ENCODE results near the gene LZTR1. TPM values are rescaled to one million over a fixed set of nuclear protein-coding genes. Genes with fewer than 3 reads are reported as not detected.
A peak's percentile ranks its signal among the peaks of the same experiment; 100 is the strongest.

Gene LZTR1
- total RNA-seq, 1 donor from 2014 or later, result 56.7 TPM

- TF ChIP-seq CTCF (IDR thresholded peaks at IDR 0.05), result no peak
- Histone ChIP-seq H3K27me3 (no peaks in the 10 kb centered on the region), H3K9me3 (no peaks in the 10 kb centered on the region), H3K4me3 (no peak overlapping the region), H3K36me3 (peaks cover 22% of the 10 kb centered on the region), H3K27ac (peak overlapping the region; percentile 49), H3K4me1 (peaks cover 30% of the 10 kb centered on the region)
- intact Hi-C loops (cut with DNase I), result no loop called here
- ATAC-seq (peak; percentile 91), DNase-seq (no peak)
Measured at GRCh38 chr22:20946080-20946986, 35.8 kb upstream of the LZTR1 start.

GRCh38 chr22:20946991-20947390, 35.1 kb upstream of the LZTR1 start:
- ATAC-seq, result no peak
- H3K36me3 ChIP-seq, result peaks cover 28% of the 10 kb centered on the region
- peaks cover 30% of the 10 kb centered on the region for H3K4me1 ChIP-seq
- no peaks in the 10 kb centered on the region for H3K27me3 ChIP-seq
- no peak overlapping the region for H3K4me3 ChIP-seq
- no peak for DNase-seq
- intact Hi-C loops (cut with DNase I), result no loop called here
- H3K27ac ChIP-seq, result no peak overlapping the region
- H3K9me3 ChIP-seq, result no peaks in the 10 kb centered on the region
- TF ChIP-seq CTCF (IDR thresholded peaks at IDR 0.05), result no peak

GRCh38 chr22:20948450-20948849, 33.6 kb upstream of the LZTR1 start:
- H3K9me3 ChIP-seq, result no peaks in the 10 kb centered on the region
- ATAC-seq (no peak), DNase-seq (no peak)
- peaks cover 39% of the 10 kb centered on the region for H3K36me3 ChIP-seq
- H3K4me1 ChIP-seq, result peaks cover 27% of the 10 kb centered on the region
- H3K27ac ChIP-seq, result no peak overlapping the region
- H3K4me3 ChIP-seq, result no peak overlapping the region
- no peaks in the 10 kb centered on the region for H3K27me3 ChIP-seq
- TF ChIP-seq CTCF (IDR thresholded peaks at IDR 0.05), result no peak
- intact Hi-C loops (cut with DNase I), result no loop called here

- peaks cover 39% of the 10 kb centered on the region for H3K36me3 ChIP-seq
- no peak for TF ChIP-seq CTCF (IDR thresholded peaks at IDR 0.05)
- DNase-seq (no peak), ATAC-seq (no peak)
- H3K4me3 ChIP-seq, result no peak overlapping the region
- no peaks in the 10 kb centered on the region for H3K27me3 ChIP-seq
- H3K4me1 ChIP-seq, result peaks cover 24% of the 10 kb centered on the region
- H3K27ac ChIP-seq, result no peak overlapping the region
- intact Hi-C loops (cut with DNase I), result no loop called here
- no peaks in the 10 kb centered on the region for H3K9me3 ChIP-seq
Measured at GRCh38 chr22:20948989-20949388, 33.1 kb upstream of the LZTR1 start.

GRCh38 chr22:20949698-20950183, 32.4 kb upstream of the LZTR1 start:
- no peaks in the 10 kb centered on the region for H3K9me3 ChIP-seq
- ATAC-seq (no peak), DNase-seq (no peak)
- H3K4me3 ChIP-seq, result no peak overlapping the region
- TF ChIP-seq CTCF (IDR thresholded peaks at IDR 0.05), result no peak
- H3K27ac ChIP-seq, result no peak overlapping the region
- H3K36me3 ChIP-seq, result peaks cover 39% of the 10 kb centered on the region
- intact Hi-C loops (cut with DNase I), result no loop called here
- H3K4me1 ChIP-seq, result peaks cover 21% of the 10 kb centered on the region
- no peaks in the 10 kb centered on the region for H3K27me3 ChIP-seq
